Esophagus squamous epithelium (tissue), 5 donors: Measurements from ENCODE around the gene CREB3L2. TPM values are rescaled to one million over a fixed set of nuclear protein-coding genes. Genes with fewer than 3 reads are reported as not detected.
"Not testable (repeated sequence)": the region's sequence is repeated elsewhere in the genome, so short reads cannot be mapped to it uniquely, and the experiment has no call there.

Experiments used
- DNase-seq: peaks from one replicate; lab custom pipeline; 2025; lab: John Stamatoyannopoulos, UW
- H3K27ac ChIP-seq, 4 donors: fragments of 200-600 bp; sonication (generic); one replicate each; pipeline ENCODE4 v1.5.1; 2016 to 2019; ENCODE audit warnings: mild to moderate bottlenecking in 1 of 4
- H3K27me3 ChIP-seq, 4 donors: fragments of 200-600 bp; sonication (generic); 1 replicate in 3 of 4; 2 replicates in 1 of 4; pipeline versions ENCODE4 v1.5.1 to v1.6.0; 2017 to 2021; ENCODE audit warnings: antibody characterized with exemption in 1 of 4
- H3K36me3 ChIP-seq, 3 donors: fragments of 200-600 bp; sonication (generic); one replicate each; pipeline ENCODE4 v1.5.1; 2016 to 2019
- H3K4me1 ChIP-seq, 3 donors: fragments of 200-600 bp; sonication (generic); one replicate each; pipeline ENCODE4 v1.5.1; 2017 to 2019
- H3K4me3 ChIP-seq, 4 donors: fragments of 200-600 bp; sonication (generic); 1 replicate in 3 of 4; 2 replicates in 1 of 4; pipeline ENCODE4 v1.5.1; 2016 to 2019; ENCODE audit warnings: mild to moderate bottlenecking in 2 of 4, moderate library complexity in 1 of 4
- H3K9me3 ChIP-seq, 3 donors: fragments of 200-600 bp; sonication (generic); one replicate each; pipeline ENCODE4 v1.5.1; 2016 to 2019
- POLR2A ChIP-seq, 4 donors: fragments of 450-650 bp; IDR thresholded peaks; one replicate each; pipeline ENCODE4 v1.6.1; 2017; ENCODE audit warnings: antibody characterized with exemption in 4 of 4, mild to moderate bottlenecking in 4 of 4, moderate library complexity in 3 of 4
- WGBS, 2 donors: methylation state at CpG; one replicate each; pipeline ENCODE4 v1.1.5; 2018; 5-methylcytosine and 5-hydroxymethylcytosine counted together
- intact Hi-C: fragments of 100-400 bp; cut with DNase I; formaldehyde crosslinking; loops from one replicate; pipeline ENCODE4 v1.15.0; 2022
- total RNA-seq, 4 donors: library from RNA; depleted of rRNA; stranded (reverse); fragments of >200 nt; gene quantifications; one replicate each; pipeline ENCODE4 v1.1.0, GENCODE V29; 2016
- TF ChIP-seq, protein P1 (sequence below), 6 experiments: fragments of 450-650 bp in 4 of 6; fragments of 200-600 bp in 2 of 6; sonication (generic) in 2 of 6; IDR thresholded peaks; one replicate each; pipeline ENCODE4 v1.5.1; 2016 to 2019; ENCODE audit warnings: antibody characterized with exemption in 6 of 6, mild to moderate bottlenecking in 4 of 6, moderate library complexity in 4 of 6
- donor health status: DM: yes; HTN: yes; CAD: no.

Gene CREB3L2
- total RNA-seq, 4 donors from 2014 or later = 14.9 to 21.9 (median 17.3) TPM

GRCh38 chr7:137983323-137984008, 18.4 kb downstream of the CREB3L2 start:
- H3K9me3 ChIP-seq = peaks cover 0 to 6% (median 0%) of the 10 kb centered on the region in 3 donors
- H3K4me3 ChIP-seq = no peak overlapping the region
- DNase-seq = no peak
- peak overlapping the region in 3 of 4 donors; percentile 26 to 91 (median 81) for H3K27ac ChIP-seq
- intact Hi-C loops = no loop called here
- TF ChIP-seq, protein P1, sequence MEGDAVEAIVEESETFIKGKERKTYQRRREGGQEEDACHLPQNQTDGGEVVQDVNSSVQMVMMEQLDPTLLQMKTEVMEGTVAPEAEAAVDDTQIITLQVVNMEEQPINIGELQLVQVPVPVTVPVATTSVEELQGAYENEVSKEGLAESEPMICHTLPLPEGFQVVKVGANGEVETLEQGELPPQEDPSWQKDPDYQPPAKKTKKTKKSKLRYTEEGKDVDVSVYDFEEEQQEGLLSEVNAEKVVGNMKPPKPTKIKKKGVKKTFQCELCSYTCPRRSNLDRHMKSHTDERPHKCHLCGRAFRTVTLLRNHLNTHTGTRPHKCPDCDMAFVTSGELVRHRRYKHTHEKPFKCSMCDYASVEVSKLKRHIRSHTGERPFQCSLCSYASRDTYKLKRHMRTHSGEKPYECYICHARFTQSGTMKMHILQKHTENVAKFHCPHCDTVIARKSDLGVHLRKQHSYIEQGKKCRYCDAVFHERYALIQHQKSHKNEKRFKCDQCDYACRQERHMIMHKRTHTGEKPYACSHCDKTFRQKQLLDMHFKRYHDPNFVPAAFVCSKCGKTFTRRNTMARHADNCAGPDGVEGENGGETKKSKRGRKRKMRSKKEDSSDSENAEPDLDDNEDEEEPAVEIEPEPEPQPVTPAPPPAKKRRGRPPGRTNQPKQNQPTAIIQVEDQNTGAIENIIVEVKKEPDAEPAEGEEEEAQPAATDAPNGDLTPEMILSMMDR (IDR thresholded peaks at IDR 0.05) = no peak
- TF ChIP-seq POLR2A (IDR thresholded peaks at IDR 0.05) = no peak
- WGBS, 2 donors = 83 to 91% methylated on average over 6 to 12 of the region's 12 CpGs
- H3K36me3 ChIP-seq = no peaks in the 10 kb centered on the region
- peaks cover 26 to 87% (median 57%) of the 10 kb centered on the region in 3 donors for H3K4me1 ChIP-seq
- H3K27me3 ChIP-seq = no peaks in the 10 kb centered on the region

- H3K4me3 ChIP-seq, H3K9me3 ChIP-seq, H3K27me3 ChIP-seq, H3K36me3 ChIP-seq, DNase-seq, intact Hi-C loops: not testable (repeated sequence)
- peaks cover 31 to 87% (median 59%) of the 10 kb centered on the region in 3 donors for H3K4me1 ChIP-seq
- 84 to 94% methylated on average over 3 of the region's 6 CpGs for WGBS, 2 donors
- H3K27ac ChIP-seq = peak overlapping the region; percentile 48 to 91 (median 82)
Observed at GRCh38 chr7:137982394-137982793, 19.5 kb downstream of the CREB3L2 start.

DNA sequence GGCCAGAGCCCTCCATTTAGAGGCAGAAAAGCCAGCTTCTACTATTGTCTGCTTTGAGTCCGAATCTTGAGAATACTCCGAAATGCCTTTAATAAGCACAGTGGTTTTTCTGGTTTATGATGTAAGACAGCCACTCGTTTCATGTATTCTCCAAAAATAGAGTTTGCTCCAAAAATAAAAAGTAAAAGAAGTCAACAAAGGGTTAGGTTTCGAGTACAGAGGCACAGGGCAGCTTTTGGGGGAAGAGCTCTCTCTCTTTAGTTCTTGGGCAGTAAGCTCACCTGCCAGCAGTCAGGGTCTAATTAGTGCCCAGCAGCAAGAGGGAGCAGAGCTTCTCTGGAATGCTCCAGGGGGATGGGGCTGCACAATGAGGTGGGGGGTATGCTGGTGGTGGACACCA, 20.2 kb downstream of the CREB3L2 start:
- Histone ChIP-seq H3K27ac (peak overlapping the region; percentile 48 to 91 (median 82)), H3K27me3 (no peaks in the 10 kb centered on the region), H3K36me3 (no peaks in the 10 kb centered on the region), H3K4me1 (peaks cover 28 to 86% (median 58%) of the 10 kb centered on the region in 3 donors), H3K4me3 (no peak overlapping the region), H3K9me3 (peaks cover 0 to 6% (median 0%) of the 10 kb centered on the region in 3 donors)
- intact Hi-C loops = no loop called here
- TF ChIP-seq, protein P1 (IDR thresholded peaks at IDR 0.05) = no peak
- TF ChIP-seq POLR2A (IDR thresholded peaks at IDR 0.05) = no peak
- 58 to 66% methylated on average over 4 of the region's 4 CpGs for WGBS, 2 donors
- no peak for DNase-seq

- Histone ChIP-seq H3K27me3 (no peaks in the 10 kb centered on the region), H3K27ac (peak overlapping the region; percentile 48 to 91 (median 82)), H3K9me3 (peaks cover 0 to 6% (median 0%) of the 10 kb centered on the region in 3 donors), H3K36me3 (no peaks in the 10 kb centered on the region), H3K4me3 (no peak overlapping the region), H3K4me1 (peaks cover 23 to 86% (median 58%) of the 10 kb centered on the region in 3 donors)
- intact Hi-C loops = no loop called here
- TF ChIP-seq POLR2A (IDR thresholded peaks at IDR 0.05) = no peak
- TF ChIP-seq, protein P1 (IDR thresholded peaks at IDR 0.05) = no peak
- DNase-seq = no peak
Observed at GRCh38 chr7:137981175-137981574, 20.7 kb downstream of the CREB3L2 start.

- H3K27ac ChIP-seq = peak overlapping the region; percentile 48 to 91 (median 82)
Observed at GRCh38 chr7:137980308-137980707, 21.6 kb downstream of the CREB3L2 start.

More at GRCh38 chr7:137980308-137980707, 21.6 kb downstream of the CREB3L2 start:
- peaks cover 0 to 6% (median 0%) of the 10 kb centered on the region in 3 donors for H3K9me3 ChIP-seq
- WGBS, 2 donors = 83 to 90% methylated on average over 2 of the region's 2 CpGs
- intact Hi-C loops = no loop called here
- H3K36me3 ChIP-seq = no peaks in the 10 kb centered on the region
- no peak overlapping the region for H3K4me3 ChIP-seq
- TF ChIP-seq, protein P1 (IDR thresholded peaks at IDR 0.05) = no peak
- no peak for TF ChIP-seq POLR2A (IDR thresholded peaks at IDR 0.05)
- peaks cover 21 to 86% (median 54%) of the 10 kb centered on the region in 3 donors for H3K4me1 ChIP-seq
- no peaks in the 10 kb centered on the region for H3K27me3 ChIP-seq
- DNase-seq = no peak
